Inflammatory macrophage treated with lipopolysaccharide for 4 hours (primary cell): ENCODE measurements around the gene MAP3K4.
"Not testable (repeated sequence)": the region's sequence is repeated elsewhere in the genome, so short reads cannot be mapped to it uniquely, and the experiment has no call there.

Experiments used
- DNase-seq: peaks from one replicate; pipeline ENCODE4 v3.0.0-alpha.2; 2020

Gene MAP3K4

DNA sequence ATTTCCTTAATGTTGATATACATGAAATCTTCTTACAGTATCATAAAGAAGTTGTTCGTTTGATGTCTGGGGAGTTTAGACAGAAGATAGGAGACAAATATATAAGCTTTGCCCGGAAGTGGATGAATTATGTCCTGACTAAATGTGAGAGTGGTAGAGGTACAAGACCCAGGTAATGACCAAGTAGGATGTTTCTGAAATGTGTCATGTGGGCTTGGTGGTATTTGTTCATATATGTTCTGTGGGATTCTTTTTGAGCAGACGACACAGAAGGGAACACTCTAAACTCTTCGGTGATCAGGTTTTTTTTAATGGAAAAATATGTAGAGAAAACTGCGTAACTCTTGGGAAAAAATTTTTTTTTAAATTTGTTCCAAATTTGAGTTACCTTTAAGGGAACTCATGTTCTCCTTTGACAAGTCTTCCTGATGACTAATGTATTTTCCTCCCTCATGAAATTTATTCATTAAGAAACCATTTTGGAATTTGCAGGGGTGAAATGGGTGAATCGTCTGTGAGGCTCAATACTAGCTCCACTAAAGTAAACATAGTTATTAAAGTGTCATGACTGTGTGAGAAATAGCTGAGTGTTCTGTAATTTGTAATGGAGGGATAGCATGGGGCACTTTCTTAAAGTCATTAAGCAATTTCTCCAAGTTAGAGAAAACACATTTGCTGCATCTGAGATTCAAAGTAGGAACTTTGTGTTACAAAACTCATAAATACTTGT, 100.6 kb downstream of the MAP3K4 start:
- no peak for DNase-seq

GRCh38 chr6:161094955-161095354, 103.4 kb downstream of the MAP3K4 start:
- no peak for DNase-seq

DNA sequence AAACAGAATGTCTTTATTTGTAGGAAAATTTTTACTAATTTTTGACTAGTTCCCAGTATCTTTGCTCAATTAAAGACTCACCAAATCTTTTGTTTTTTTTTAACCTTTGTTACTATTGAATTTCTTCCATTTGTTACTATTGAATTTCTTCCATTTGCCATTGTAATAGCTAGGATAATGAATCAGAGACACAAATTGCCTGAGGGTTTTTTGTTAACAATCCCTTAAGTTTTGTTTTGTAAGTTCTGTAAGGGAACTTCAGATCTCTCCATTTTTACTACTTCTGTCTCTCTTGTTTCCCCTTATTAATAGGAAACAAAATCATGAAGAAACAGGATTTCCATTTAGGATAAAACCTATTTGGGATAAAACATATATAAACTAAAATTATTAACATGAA, 104.3 kb downstream of the MAP3K4 start:
- no peak for DNase-seq

DNA sequence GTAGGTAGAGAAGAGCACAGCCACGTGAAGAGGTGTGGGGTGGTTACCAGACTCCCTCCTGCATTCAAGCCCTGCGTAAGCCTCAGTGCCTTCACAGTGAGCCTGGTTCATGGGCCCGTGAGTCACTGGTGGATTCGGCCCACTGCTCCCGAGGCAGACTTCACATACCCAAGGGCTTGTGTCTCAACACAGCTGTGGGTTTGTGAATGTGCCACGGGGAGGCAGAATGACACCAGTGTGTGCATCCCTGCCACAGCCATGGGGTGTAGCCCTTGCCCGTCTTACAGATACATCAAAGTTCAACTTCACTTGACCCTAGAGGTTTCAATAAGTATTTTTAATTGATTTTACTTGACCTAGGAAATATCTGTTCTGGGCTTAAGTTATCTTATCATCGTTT, 108.5 kb downstream of the MAP3K4 start:
- no peak for DNase-seq

GRCh38 chr6:161101517-161101916, 109.9 kb downstream of the MAP3K4 start:
- peak; percentile 12 for DNase-seq

DNA sequence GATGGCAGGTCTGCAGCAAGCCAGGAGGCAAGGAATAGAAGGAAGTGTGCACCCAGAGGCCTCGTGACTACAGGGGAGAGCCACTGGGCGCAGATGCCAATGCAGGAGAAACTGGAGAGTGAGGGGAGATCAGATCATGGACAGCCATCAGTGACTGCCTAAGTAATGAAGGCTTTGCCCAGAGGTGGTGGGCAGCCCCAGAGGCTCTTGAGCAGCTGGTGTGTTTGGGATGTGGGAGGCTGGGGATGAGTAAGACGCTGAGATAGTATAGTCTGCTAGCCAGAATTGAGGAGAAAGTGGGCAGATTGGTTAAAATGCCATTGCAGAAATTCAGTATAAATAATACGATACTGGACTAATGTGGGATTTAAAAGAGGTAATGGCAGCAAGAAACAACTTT, 111.9 kb downstream of the MAP3K4 start:
- no peak for DNase-seq

DNA sequence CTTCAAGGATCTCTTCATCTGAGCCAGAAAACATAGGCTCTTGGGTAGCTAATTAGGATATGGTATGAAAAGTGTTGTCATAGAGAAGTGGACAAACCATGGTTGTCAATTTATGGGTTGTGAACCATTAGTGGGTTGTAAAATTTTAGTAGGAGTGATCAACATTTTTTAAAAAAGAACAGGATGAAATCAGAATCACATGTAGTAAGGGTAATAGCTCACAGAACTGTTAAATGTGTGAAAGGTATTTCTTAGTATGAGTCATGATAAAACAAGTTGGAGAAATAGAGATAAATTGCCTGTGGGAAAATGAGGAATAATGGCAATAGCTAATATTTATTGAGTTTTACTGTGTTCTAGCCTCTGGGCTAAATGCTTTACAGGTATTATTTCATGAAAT, 113.4 kb downstream of the MAP3K4 start:
- no peak for DNase-seq

DNA sequence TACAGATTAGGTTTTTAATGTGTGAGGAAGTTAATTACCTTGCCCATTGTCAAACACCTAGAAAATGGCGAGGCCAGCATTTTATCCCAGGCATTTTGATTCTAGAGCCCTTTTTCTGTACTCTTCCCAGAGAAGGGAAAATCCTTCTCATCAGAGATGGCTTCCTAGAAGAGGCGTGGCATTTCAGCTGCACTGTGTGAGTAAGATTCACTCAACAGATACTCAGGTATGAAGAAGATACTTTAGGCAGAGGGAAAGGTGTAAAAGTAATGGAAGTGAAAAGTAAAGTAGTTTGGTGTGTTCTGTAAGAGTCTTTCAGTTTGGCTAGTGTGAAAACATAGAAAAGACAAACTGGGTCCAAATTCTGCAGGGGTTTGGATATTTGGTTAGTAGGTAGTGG, 113.8 kb downstream of the MAP3K4 start:
- no peak for DNase-seq

DNA sequence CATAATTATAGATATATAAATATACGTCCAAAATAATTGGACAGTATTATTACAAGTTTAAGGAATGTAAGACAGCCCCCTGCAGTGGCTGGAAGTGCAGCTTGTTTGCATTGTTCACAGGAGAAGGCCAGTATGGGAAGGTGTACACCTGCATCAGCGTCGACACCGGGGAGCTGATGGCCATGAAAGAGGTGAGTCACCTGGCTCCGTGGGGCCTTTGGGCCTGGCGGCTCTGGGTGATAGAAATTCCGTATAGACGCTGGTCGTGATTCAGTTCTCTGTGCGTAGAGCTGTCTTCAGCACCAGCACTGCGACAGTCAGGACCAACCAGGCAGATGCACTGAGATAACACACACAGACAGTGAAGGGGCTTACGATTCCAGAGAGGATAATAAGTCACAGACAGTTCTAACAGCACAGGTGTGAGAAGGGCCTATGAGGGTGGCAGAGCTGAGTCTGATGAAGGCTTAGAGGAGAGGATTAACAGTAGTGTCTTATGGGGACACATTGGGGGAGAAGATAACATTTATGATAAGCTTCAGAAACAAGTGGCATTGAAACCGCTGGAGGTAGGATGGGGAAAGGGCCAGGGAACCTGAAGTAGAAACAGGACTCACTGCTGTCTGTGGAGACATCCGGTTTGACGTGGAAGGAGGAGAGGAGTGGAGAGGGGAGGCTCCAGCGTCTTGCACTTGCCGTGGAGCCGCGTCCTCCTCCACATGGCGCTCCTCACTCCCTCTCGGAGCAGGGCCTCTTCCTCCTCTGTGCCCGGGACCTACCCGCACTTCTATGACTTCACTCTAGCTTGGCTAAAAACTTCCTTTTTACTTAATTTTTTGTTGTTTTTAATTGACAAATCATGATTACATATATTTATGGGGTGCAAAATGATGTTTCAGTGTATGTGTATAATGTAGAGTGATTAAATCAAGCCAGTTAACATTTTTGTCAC, 116.5 kb downstream of the MAP3K4 start:
- peak; percentile 67 for DNase-seq

GRCh38 chr6:161108916-161109315, 117.3 kb downstream of the MAP3K4 start:
- DNase-seq: peak; percentile 98

DNA sequence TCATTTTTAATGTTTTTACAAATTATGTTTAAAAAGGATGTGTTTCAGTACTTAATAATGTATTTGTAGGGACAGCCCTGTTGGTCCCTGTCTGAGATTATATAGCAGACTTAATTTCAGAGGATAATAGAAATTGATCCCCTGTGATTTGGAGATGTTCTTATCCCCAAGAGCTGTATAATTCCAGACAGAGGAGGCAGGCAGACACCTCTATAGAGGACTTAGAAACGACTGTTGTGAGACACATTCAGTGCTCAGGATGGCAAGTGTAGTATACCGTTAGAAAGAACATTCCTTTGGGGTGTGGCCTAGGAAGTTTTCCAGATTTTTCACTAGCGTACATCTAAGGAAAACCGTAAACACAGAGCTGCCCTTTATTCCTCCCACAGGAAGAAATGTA, 117.8 kb downstream of the MAP3K4 start:
- DNase-seq: no peak

DNA sequence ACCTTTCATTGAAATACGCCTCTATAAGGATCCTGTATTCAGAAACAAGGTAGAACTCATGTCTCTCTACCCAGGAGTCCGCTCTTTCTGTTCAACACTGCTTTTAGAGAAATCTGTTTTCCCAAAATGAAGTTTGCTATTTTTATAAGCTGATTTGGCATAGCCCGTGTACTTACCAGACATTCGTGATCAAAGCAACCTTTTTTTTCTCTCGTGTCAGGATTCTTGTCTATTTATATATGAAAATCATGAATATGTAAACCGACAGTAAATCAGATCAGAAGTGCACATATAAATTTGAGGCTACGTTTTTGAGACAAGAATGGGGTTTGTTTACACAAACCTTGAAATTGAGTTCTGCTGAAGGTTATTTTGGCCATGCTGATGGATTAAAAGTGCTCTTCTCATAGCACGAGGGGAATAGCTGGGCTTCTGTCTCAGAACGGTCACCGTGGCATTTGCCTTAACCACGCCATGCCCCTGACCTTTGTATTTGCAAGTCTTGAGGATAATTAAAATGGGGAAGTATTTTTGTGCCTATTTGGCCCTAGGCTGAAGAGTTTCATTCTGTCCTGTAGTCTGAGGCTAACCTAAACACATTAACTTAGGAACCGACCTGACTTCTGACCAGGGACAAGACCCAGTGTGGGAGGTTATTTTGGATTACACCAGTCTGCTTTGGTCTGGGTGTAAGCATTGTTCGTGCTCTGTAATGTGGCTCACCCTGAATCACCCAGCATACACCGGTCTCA, 118.6 kb downstream of the MAP3K4 start:
- DNase-seq: peak; percentile 47

DNA sequence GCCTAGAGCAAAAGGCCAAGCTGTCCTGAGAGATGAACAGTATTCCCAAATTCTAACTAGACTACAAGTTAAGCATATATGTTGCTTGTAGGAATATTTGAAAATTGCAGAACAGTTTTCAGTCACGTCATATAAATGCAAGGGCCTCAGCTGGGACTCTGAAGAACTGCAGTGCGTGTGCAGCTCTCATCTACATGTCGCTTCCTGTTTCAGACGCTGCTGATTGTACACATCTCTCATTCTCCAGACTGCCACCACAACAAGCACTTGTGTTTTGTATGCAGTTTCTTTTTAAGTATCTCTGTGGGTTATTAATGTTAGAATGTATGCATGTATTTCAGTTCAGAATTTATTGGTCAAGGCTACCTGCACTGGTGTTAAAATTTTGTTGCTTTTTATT, 119.7 kb downstream of the MAP3K4 start:
- DNase-seq: peak; percentile 76

GRCh38 chr6:161115468-161115867, 123.9 kb downstream of the MAP3K4 start:
- DNase-seq: peak; percentile 8

- DNase-seq: no peak
Observed at GRCh38 chr6:161116554-161116953, 125.0 kb downstream of the MAP3K4 start.

- DNase-seq: peak; percentile 100
Observed at GRCh38 chr6:161117308-161117707, 125.7 kb downstream of the MAP3K4 start.

DNA sequence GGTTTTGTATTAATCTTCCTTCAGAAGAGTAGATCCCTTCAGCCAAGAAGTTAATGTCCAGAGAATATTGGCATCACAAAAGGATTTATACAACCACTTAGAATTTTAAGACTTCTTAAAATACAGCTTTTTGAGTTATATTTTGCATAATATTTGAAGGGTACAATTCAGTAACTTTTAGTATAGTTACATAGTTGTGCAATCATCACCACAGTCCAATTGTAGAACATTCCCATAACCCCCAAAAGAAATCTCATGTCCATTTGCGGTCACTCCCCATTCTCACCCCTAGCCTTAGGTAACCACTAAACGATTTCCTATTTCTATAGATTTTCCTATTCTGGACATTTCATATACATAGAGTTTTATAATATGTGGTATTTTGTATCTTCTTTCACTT, 126.4 kb downstream of the MAP3K4 start:
- DNase-seq: no peak

GRCh38 chr6:161123319-161123718, 131.8 kb downstream of the MAP3K4 start:
- not testable (repeated sequence) for DNase-seq

GRCh38 chr6:161125591-161125990, 134.0 kb downstream of the MAP3K4 start:
- DNase-seq: no peak

DNA sequence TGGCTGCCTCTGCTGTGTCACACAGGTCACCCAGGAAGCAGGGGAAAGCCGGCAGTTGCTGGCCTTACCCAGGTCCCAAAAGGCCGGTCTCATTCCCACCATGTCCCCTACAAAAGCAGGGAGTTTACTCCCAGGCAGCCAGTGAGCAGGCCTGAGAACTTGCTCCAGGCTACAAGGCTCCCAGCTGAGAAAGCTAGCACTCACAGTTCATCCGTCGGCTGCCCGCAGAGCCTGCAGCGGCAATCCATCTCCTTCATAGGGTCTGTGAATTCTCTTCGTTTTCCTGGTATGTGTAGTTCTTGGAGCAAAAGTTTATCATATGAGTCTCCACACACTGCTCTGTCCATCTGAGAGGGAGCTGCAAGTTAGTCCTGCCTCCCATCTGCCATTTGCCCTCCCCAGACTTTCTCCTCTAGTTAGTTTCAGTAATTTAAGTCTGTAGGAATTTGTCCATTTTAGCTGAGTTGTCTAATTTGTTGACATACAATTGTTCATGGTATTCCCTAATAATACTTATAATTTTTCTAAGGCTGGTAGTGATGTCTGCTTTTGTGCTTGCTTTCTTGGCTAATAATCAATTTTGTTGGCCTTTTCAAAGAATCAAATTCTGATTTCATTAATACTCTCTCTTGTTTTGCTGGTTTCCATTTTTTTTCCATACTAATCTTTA, 135.6 kb downstream of the MAP3K4 start:
- no peak for DNase-seq

DNA sequence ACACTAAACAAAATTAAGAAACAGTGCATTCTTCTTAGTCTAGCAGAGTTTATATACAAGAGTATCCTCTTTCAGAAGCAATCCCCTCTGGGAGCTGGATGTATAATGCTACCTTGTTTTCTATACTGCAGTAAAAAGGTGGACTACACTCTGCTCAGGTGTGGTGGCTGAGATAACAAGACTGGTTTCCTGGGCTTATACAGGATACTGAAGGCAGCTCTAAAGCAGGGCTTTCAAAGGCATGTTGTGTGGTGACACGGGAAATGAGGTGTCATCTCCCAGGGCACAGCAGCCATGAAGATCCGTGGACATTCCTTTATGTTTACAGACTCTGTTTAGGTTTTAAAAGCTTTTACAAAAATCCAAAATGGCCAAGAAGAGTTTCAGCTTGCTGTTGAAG, 136.7 kb downstream of the MAP3K4 start:
- DNase-seq: no peak

DNA sequence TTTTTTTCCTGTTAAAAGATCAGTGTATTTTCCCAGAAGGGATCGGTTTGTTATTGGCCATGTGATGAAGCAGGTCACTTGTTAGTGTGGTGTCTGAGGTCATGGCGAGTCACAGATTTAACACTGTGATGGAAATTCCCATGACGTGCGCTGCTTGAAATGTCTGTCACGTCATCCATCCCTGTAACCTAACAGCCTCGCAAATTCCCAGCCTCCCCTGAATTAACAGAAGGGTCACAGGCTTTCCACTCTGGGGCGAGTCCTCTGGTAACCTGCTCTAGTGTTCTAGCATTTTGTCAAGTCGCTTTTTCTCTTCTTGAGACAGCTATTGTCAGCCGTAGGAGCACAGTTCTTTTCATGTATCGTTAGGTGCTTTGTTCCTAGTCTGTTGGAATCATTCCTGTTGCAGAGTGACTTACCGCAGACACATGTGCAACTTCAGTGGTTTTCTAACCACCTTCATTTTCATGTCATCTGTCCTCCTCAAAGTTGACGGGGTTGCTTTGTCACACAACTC, 137.2 kb downstream of the MAP3K4 start:
- peak; percentile 74 for DNase-seq

GRCh38 chr6:161130541-161130940, 139.0 kb downstream of the MAP3K4 start:
- DNase-seq: no peak
